GM12801 (cell line): ENCODE results near the gene TAF1B.
A peak's percentile ranks its signal among the peaks of the same experiment; 100 is the strongest.

Source experiments
- TF ChIP-seq, protein P1 (sequence below): IDR thresholded peaks from one replicate; pipeline ENCODE4 v1.5.1; 2011; ENCODE audit warnings: control low read depth; ENCODE audit not compliant: insufficient read length; ENCODE audit errors: extremely low read depth

The TAF1B gene

GRCh38 chr2:9809448-9810088, 33.7 kb upstream of the TAF1B start:
- TF ChIP-seq, protein P1, sequence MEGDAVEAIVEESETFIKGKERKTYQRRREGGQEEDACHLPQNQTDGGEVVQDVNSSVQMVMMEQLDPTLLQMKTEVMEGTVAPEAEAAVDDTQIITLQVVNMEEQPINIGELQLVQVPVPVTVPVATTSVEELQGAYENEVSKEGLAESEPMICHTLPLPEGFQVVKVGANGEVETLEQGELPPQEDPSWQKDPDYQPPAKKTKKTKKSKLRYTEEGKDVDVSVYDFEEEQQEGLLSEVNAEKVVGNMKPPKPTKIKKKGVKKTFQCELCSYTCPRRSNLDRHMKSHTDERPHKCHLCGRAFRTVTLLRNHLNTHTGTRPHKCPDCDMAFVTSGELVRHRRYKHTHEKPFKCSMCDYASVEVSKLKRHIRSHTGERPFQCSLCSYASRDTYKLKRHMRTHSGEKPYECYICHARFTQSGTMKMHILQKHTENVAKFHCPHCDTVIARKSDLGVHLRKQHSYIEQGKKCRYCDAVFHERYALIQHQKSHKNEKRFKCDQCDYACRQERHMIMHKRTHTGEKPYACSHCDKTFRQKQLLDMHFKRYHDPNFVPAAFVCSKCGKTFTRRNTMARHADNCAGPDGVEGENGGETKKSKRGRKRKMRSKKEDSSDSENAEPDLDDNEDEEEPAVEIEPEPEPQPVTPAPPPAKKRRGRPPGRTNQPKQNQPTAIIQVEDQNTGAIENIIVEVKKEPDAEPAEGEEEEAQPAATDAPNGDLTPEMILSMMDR, result no peak

- TF ChIP-seq, protein P1, result no peak
These were observed 32.1 kb upstream of the TAF1B start for GRCh38 chr2:9811216-9811615.

DNA sequence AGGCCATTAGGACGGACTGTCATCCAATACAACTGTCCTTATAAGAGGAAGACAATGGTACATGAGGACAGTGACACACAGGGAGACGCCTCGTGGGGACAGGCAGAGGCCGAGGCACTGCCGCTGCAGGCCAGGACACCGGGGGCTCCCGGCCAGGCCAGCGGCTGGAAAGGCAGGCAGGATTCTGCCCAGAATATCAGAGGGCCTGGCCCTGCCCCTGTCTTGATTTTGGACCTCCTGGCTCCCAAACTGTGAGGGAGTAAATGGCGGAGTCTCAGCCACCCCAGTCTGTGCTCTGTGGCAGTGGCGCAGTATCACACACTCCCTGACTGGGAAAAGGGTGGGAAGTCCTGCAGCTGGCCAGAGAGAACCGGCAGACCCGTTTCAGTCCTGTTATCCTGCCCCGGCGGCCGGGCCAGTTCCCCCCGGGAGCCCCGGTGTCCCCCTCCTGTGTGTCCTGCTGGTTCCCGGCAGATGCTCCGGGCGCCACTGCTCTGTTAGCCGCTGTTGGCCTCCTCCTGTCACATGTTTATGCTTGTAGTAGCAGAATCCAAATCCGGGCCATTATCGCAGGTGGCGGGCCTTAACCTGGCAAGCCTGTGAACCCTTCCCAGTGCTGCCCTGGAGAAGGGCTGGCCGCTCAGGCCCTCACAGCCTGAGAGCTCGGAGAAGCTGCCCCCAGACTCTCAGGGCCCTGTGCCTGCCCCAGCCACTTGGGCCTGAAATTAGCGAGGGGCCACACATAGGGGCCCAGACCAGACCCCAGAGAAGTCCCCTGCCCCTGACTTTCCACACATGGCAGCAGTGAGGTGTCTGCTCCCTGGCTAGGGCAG, 31.4 kb upstream of the TAF1B start:
- TF ChIP-seq, protein P1, result no peak

GRCh38 chr2:9812945-9813311, 30.3 kb upstream of the TAF1B start:
- TF ChIP-seq, protein P1, result no peak

GRCh38 chr2:9813312-9814128, 29.8 kb upstream of the TAF1B start:
- TF ChIP-seq, protein P1, result peak; percentile 74

GRCh38 chr2:9814129-9814868, 29.0 kb upstream of the TAF1B start:
- TF ChIP-seq, protein P1, result no peak
